Natural killer cell (primary cell): ENCODE data around the gene IKBKE. TPM values are rescaled to one million over a fixed set of nuclear protein-coding genes. Genes with fewer than 3 reads are reported as not detected.

Source experiments
- ATAC-seq, 3 donors: fragments of 150-1000 bp in 2 of 3; fragments of 200-7000 bp in 1 of 3; cut with Tn5 transposase; 1 replicate in 1 of 3; 2 replicates in 2 of 3; pipeline ENCODE4 v1.10.0; 2021; ENCODE audit warnings: mild to moderate bottlenecking in 2 of 3, moderate library complexity in 2 of 3
- DNase-seq, 2 donors: peaks; one replicate each; pipeline versions ENCODE4 v3.0.0 to v3.0.0-alpha.2; 2013 to 2021; ENCODE audit warnings: mixed read lengths in 1 of 2
- H3K27ac ChIP-seq: one replicate; pipeline ENCODE4 v1.5.1; 2013; ENCODE audit warnings: mild to moderate bottlenecking, low read length
- H3K27me3 ChIP-seq: one replicate; pipeline ENCODE4 v1.6.1; 2013; ENCODE audit warnings: low read length; ENCODE audit not compliant: control insufficient read depth, insufficient read depth
- H3K36me3 ChIP-seq: one replicate; pipeline ENCODE4 v1.6.1; 2013; ENCODE audit warnings: low read length; ENCODE audit not compliant: control insufficient read depth, insufficient read depth
- H3K4me1 ChIP-seq: one replicate; pipeline ENCODE4 v1.6.1; 2013; ENCODE audit warnings: low read length; ENCODE audit not compliant: control insufficient read depth, insufficient read depth
- H3K4me3 ChIP-seq: one replicate; pipeline ENCODE4 v1.5.1; 2013; ENCODE audit warnings: low read length
- H3K9me3 ChIP-seq: one replicate; pipeline ENCODE4 v1.6.1; 2013; ENCODE audit warnings: low read length; ENCODE audit not compliant: control insufficient read depth, insufficient read depth
- H3K27ac Mint-ChIP-seq, 2 donors: one replicate each; pipeline ENCODE4 v1.8.0; 2022; ENCODE audit warnings: mild to moderate bottlenecking in 2 of 2, mixed read lengths in 2 of 2, moderate library complexity in 1 of 2
- H3K27me3 Mint-ChIP-seq, 2 donors: one replicate each; pipeline ENCODE4 v1.8.0; 2022; ENCODE audit warnings: low read depth in 2 of 2, mixed read lengths in 2 of 2
- H3K36me3 Mint-ChIP-seq: one replicate; pipeline ENCODE4 v1.8.0; 2022; ENCODE audit warnings: mixed read lengths
- H3K4me1 Mint-ChIP-seq, 2 donors: one replicate each; pipeline ENCODE4 v1.8.0; 2022; ENCODE audit warnings: mixed read lengths in 2 of 2
- H3K4me3 Mint-ChIP-seq: one replicate; pipeline ENCODE4 v1.8.0; 2022; ENCODE audit warnings: mild to moderate bottlenecking, moderate library complexity, mixed read lengths
- H3K9me3 Mint-ChIP-seq, 2 donors: one replicate each; pipeline ENCODE4 v1.8.0; 2022; ENCODE audit warnings: mixed read lengths in 2 of 2
- CTCF ChIP-seq: fragments of 200-600 bp; IDR thresholded peaks from one replicate; pipeline ENCODE4 v1.8.0; 2022; ENCODE audit warnings: antibody characterized with exemption
- WGBS: methylation state at CpG from one replicate; pipeline ENCODE4 v1.1.7; 2013; ENCODE audit warnings: missing lambda C conversion rate; ENCODE audit not compliant: insufficient coverage; 5-methylcytosine and 5-hydroxymethylcytosine counted together
- intact Hi-C: fragments of 100-400 bp; cut with micrococcal nuclease; formaldehyde crosslinking; loops from one replicate; pipeline ENCODE4 v1.14.2; 2022
- total RNA-seq, 4 donors: library from RNA; stranded (reverse); fragments of 120-200 nt in 1 of 4; gene quantifications; one replicate each; pipeline versions ENCODE4 v1.2.3 to v1.2.4, GENCODE V29; 2013 to 2022

Gene IKBKE
- total RNA-seq, 3 donors from 2014 or later (not counting 1 experiment from before 2014, with no cell fraction given), result 31.6 to 34.6 (median 32.2) TPM

DNA sequence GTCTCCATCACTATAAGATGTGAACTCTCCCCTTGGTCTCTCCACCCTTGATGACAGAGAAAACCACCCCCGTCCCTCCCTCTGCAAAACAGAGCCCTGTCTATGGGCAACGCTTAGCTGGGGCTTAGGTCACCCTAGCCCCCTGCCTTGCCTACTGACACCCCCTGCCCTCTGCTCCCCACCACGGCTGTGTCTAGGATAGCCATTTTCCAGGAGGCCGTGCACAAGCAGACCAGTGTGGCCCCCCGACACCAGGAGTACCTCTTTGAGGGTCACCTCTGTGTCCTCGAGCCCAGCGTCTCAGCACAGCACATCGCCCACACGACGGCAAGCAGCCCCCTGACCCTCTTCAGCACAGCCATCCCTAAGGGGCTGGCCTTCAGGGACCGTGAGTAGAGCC lies 8.5 kb downstream of the IKBKE start:
- peaks cover 7% of the 10 kb centered on the region for H3K36me3 Mint-ChIP-seq

DNA sequence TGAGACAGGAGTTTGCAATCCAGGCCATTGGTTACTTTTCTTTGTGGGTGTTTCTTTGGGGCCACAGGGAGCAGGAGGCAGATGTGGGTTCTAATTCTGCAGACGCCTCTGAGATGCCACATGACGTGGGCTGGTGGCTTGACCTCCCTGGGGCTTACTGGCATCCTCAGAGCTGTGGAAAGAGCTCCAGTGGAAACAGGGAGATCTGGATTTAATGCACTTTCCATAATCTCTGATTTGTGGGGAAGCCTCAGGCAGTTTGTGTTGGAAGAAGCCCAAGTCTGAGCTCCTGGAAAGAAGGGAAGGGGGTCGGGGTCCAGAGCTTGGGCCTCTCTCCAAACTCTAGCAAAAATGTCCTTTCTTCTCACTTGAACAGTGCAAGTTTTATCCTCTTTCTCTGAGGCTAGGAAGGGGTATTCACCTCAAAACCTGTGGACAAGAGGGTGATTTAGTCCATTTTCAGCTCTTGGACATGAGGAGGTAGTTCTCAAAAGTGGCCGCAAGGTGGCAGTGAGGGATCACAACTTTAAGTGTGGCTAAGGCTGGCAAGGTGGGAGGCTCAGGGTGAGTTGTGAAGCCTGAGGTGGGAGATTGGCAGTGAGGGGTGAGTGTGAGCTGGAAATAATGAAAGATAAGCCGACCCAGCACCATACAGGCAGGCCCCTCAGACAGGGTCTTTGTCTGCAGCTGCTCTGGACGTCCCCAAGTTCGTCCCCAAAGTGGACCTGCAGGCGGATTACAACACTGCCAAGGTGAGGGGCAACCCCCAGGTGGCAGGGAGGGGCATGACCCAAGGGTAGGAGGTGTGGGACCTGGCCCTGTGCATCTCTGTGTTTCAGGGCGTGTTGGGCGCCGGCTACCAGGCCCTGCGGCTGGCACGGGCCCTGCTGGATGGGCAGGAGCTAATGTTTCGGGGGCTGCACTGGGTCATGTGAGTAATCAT lies 9.2 kb downstream of the IKBKE start:
- Histone ChIP-seq H3K4me3 (no peak overlapping the region), H3K36me3 (peaks cover 64% of the 10 kb centered on the region), H3K27ac (no peak overlapping the region), H3K27me3 (no peaks in the 10 kb centered on the region), H3K4me1 (no peaks in the 10 kb centered on the region), H3K9me3 (no peaks in the 10 kb centered on the region)
- peak overlapping the region; percentile 3 to 73 for H3K27ac Mint-ChIP-seq
- H3K36me3 Mint-ChIP-seq, result peaks cover 7% of the 10 kb centered on the region
- H3K4me1 Mint-ChIP-seq, result peaks cover 6 to 7% of the 10 kb centered on the region in 2 donors
- WGBS, result 84% methylated on average over 13 of the region's 14 CpGs
- H3K9me3 Mint-ChIP-seq, result no peaks in the 10 kb centered on the region
- intact Hi-C loops, result loop anchor here (1.0 to 2.0 kb wide), 3 partner anchors 17 to 185 kb away; no protein-coding TSS in a partner anchor
- no peak overlapping the region for H3K4me3 Mint-ChIP-seq
- peak; percentile 72 to 96 (median 90) for ATAC-seq
- TF ChIP-seq CTCF, result peak; percentile 68
- H3K27me3 Mint-ChIP-seq, result no peaks in the 10 kb centered on the region
- DNase-seq, result peak; percentile 47 to 86

More for the DNA sequence above, 8.5 kb downstream of the IKBKE start:
- no peak for TF ChIP-seq CTCF
- H3K27ac Mint-ChIP-seq, result no peak overlapping the region
- DNase-seq (no peak), ATAC-seq (no peak)
- Histone ChIP-seq H3K4me1 (no peaks in the 10 kb centered on the region), H3K4me3 (no peak overlapping the region), H3K36me3 (peaks cover 59% of the 10 kb centered on the region), H3K9me3 (no peaks in the 10 kb centered on the region), H3K27me3 (no peaks in the 10 kb centered on the region), H3K27ac (no peak overlapping the region)
- peaks cover 6 to 7% of the 10 kb centered on the region in 2 donors for H3K4me1 Mint-ChIP-seq
- intact Hi-C loops, result loop anchor here (1.0 to 2.0 kb wide), 3 partner anchors 16 to 186 kb away; no protein-coding TSS in a partner anchor
- no peak overlapping the region for H3K4me3 Mint-ChIP-seq
- 95% methylated on average over 11 of the region's 11 CpGs for WGBS
- H3K9me3 Mint-ChIP-seq, result no peaks in the 10 kb centered on the region
- H3K27me3 Mint-ChIP-seq, result no peaks in the 10 kb centered on the region

DNA sequence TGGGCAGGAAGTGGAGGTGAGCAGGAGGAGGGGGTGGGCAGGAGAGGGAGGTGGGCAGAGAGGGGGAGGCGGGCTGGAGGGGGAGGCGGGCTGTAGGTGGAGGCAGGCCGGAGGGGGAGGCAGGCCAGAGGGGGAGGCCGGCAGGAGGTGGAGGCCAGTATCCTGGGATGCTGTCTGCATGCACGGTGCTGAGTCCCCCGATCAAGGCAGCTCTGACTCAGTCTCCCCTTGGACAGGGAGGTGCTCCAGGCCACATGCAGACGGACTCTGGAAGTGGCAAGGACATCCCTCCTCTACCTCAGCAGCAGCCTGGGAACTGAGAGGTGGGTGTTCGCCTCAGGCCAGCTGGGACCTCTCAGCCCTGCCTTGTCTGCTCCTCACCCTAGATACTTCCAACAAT lies 9.9 kb downstream of the IKBKE start:
- Histone ChIP-seq H3K27ac (no peak overlapping the region), H3K27me3 (no peaks in the 10 kb centered on the region), H3K4me3 (no peak overlapping the region), H3K4me1 (no peaks in the 10 kb centered on the region), H3K9me3 (no peaks in the 10 kb centered on the region), H3K36me3 (peaks cover 67% of the 10 kb centered on the region)
- Mint-ChIP-seq H3K36me3 (peaks cover 7% of the 10 kb centered on the region), H3K27me3 (no peaks in the 10 kb centered on the region), H3K4me1 (peaks cover 6 to 7% of the 10 kb centered on the region in 2 donors), H3K27ac (no peak overlapping the region), H3K9me3 (no peaks in the 10 kb centered on the region), H3K4me3 (no peak overlapping the region)
- no peak for TF ChIP-seq CTCF
- ATAC-seq (no peak), DNase-seq (no peak)
- WGBS, result 95% methylated on average over 8 of the region's 8 CpGs
- intact Hi-C loops, result no loop called here
